ENCODE measurements around the gene NMT1.

The NMT1 gene

DNA sequence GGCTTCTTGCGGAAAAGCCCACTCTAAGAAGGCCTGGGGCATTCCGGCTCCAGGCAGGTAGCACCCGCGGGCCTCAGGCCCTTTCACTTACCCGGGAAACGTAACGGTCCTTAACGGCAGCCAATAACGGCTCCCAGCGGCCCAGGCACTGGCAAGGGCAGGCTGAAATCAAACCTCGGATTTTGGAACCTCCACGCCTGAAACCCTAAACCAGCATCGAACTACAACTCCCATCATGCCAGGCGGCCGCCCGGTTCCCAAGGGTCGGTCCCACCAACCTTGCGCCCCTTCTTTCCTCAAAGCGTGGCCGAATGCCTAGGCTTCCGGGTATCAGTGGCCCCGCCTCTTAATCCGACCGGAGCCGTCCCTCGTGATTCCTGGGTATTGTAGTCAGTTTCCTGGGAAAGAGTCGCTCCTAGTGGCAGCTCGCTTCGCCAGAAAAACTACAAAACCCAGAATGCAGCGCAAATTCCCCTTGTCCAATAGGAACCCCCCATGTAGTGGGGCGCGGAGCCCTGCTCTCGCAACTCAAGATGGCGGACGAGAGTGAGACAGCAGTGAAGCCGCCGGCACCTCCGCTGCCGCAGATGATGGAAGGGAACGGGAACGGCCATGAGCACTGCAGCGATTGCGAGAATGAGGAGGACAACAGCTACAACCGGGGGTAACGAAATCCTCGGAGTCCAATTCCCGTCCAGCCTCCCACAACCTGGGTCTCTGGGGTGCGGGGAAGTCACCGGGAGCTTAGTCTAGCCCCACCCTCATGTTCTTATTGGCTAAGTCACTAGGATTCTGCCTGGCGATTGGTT lies at the start of gene NMT1:
NMT1 (plus strand) TSS at position 521 of the 809 bp plus-strand sequence; CDS start at position 534, 13 bp downstream.
- Histone ChIP-seq H3K9me3 (replicated peaks; ENCODE audit: insufficient read depth, low read length) (no peaks in the 10 kb centered on the region), H3K4me1 (ENCODE audit: low read length) (peaks cover 15% of the 10 kb centered on the region), H2AFZ (ENCODE audit: low read length) (peak within 1 kb of the TSS; percentile 79), H3K27ac (ENCODE audit: low read length) (peak within 1 kb of the TSS; percentile 70), H4K20me1 (ENCODE audit: insufficient read depth, low read length) (0 out of 2 replicates have a peak, but pooled peaks cover 7% of the 10 kb centered on the region), H3K4me3 (ENCODE audit: low read length) (peak within 1 kb of the TSS; percentile 88), H3K79me2 (ENCODE audit: low read length) (peaks cover 68% of the 10 kb centered on the region), H3F3A (ENCODE audit: insufficient read depth, low read length) (no peaks in the 10 kb centered on the region), H3K4me2 (ENCODE audit: low read depth, low read length) (peak within 1 kb of the TSS; percentile 74), H3K9me2 (replicated peaks; ENCODE audit: insufficient read depth, low read length) (no peaks in the 10 kb centered on the region), H3K36me3 (replicated peaks; ENCODE audit: insufficient read depth, low read length) (no peaks in the 10 kb centered on the region; the same call in 1 of the 2 replicates), H3K27me3 (replicated peaks; ENCODE audit: insufficient read depth, low read length) (no peaks in the 10 kb centered on the region), H3K9ac (ENCODE audit: low read length) (peak within 1 kb of the TSS; percentile 95)
- DNase-seq: peak; percentile 99
- TF ChIP-seq EZH2 (optimal IDR thresholded peaks at IDR 0.05; ENCODE audit: low read depth, low read length): no peak
- no peak for TF ChIP-seq EZH2phosphoT487 (IDR thresholded peaks at IDR 0.05; ENCODE audit: low read length)
- TF ChIP-seq CTCF (IDR thresholded peaks at IDR 0.05; ENCODE audit: low read length): no peak

GRCh38 chr17:45011767-45012166 lies 49.4 kb upstream of the NMT1 start:
- TF ChIP-seq EZH2phosphoT487 (IDR thresholded peaks at IDR 0.05; ENCODE audit: low read length) (no peak), EZH2 (optimal IDR thresholded peaks at IDR 0.05; ENCODE audit: low read depth, low read length) (no peak), CTCF (IDR thresholded peaks at IDR 0.05; ENCODE audit: low read length) (no peak)
- H3F3A ChIP-seq (ENCODE audit: insufficient read depth, low read length): no peaks in the 10 kb centered on the region
- H3K79me2 ChIP-seq (ENCODE audit: low read length): no peaks in the 10 kb centered on the region
- H3K9ac ChIP-seq (ENCODE audit: low read length): no peak overlapping the region
- H3K27ac ChIP-seq (ENCODE audit: low read length): no peak overlapping the region
- H3K9me2 ChIP-seq (replicated peaks; ENCODE audit: insufficient read depth, low read length): no peaks in the 10 kb centered on the region
- H2AFZ ChIP-seq (ENCODE audit: low read length): no peak overlapping the region
- H3K36me3 ChIP-seq (replicated peaks; ENCODE audit: insufficient read depth, low read length): no peaks in the 10 kb centered on the region
- no peak for DNase-seq
- no peak overlapping the region for H3K4me3 ChIP-seq (ENCODE audit: low read length)
- H3K9me3 ChIP-seq (replicated peaks; ENCODE audit: insufficient read depth, low read length): no peaks in the 10 kb centered on the region
- no peaks in the 10 kb centered on the region for H4K20me1 ChIP-seq (ENCODE audit: insufficient read depth, low read length)
- H3K27me3 ChIP-seq (replicated peaks; ENCODE audit: insufficient read depth, low read length): peaks cover 5% of the 10 kb centered on the region; the same call in 1 of the 2 replicates
- H3K4me2 ChIP-seq (ENCODE audit: low read depth, low read length): no peak overlapping the region
- no peaks in the 10 kb centered on the region for H3K4me1 ChIP-seq (ENCODE audit: low read length)

DNA sequence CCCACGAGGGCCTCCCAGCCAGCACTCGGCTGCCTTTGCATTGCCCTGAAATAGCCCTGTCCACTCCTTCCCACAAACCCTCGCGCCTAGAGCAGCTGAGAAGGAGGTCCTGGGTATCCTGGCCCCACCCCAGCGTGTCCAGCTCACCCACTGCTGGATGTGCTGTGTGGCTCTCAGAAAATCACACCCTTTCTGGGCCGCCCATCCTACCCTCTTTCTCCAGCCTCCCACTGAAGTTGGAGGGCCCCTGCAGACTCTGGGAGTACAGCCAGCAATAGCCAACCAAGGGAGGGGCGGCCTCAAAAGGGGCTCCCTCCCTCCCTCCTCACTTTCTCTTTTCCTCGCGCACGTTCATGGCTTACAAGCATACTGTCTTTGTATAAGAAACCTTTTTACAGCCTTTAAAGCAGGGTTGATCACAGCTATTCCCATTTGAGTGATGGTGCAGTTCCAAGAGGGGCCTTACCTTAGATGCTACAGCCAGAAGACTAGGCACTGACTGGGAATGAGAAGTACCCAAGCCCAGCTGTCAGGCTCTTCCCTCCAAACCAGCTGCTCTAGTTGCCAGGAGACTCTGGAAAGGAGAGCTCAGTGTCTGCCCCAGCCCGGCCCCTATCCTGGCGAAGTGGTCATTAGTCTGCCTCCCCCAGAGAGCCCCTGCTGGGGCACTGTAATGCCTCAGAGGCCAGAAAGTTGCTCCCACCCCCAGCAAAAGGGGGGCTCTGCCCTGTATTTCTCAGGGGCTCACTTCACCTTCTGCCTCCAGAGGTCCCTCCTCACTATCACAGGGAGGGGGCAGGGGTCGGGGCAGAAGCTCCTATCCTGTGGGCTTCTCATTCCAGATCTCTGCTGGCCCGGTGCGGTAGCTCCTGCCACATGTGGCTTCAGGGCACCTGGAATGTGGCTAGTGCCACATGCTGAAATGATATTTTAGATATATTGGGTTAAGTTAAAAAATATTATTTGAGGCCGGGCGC lies 47.8 kb upstream of the NMT1 start:
- no peak overlapping the region for H3K9ac ChIP-seq (ENCODE audit: low read length)
- H3K27ac ChIP-seq (ENCODE audit: low read length): no peak overlapping the region
- no peaks in the 10 kb centered on the region for H3K4me1 ChIP-seq (ENCODE audit: low read length)
- no peak overlapping the region for H3K4me3 ChIP-seq (ENCODE audit: low read length)
- no peak overlapping the region for H2AFZ ChIP-seq (ENCODE audit: low read length)
- no peaks in the 10 kb centered on the region for H3K9me2 ChIP-seq (replicated peaks; ENCODE audit: insufficient read depth, low read length)
- H3K9me3 ChIP-seq (replicated peaks; ENCODE audit: insufficient read depth, low read length): no peaks in the 10 kb centered on the region
- no peaks in the 10 kb centered on the region for H3K79me2 ChIP-seq (ENCODE audit: low read length)
- no peaks in the 10 kb centered on the region for H3K36me3 ChIP-seq (replicated peaks; ENCODE audit: insufficient read depth, low read length)
- TF ChIP-seq EZH2phosphoT487 (IDR thresholded peaks at IDR 0.05; ENCODE audit: low read length): no peak
- no peak for TF ChIP-seq CTCF (IDR thresholded peaks at IDR 0.05; ENCODE audit: low read length)
- H3K27me3 ChIP-seq (replicated peaks; ENCODE audit: insufficient read depth, low read length): peaks cover 7% of the 10 kb centered on the region
- H3F3A ChIP-seq (ENCODE audit: insufficient read depth, low read length): no peaks in the 10 kb centered on the region
- H4K20me1 ChIP-seq (ENCODE audit: insufficient read depth, low read length): no peaks in the 10 kb centered on the region
- no peak overlapping the region for H3K4me2 ChIP-seq (ENCODE audit: low read depth, low read length)
- no peak for DNase-seq

All from MM.1S (cell line).